A673 (cell line): Measurements from ENCODE around the gene RFT1. TPM values are rescaled to one million over a fixed set of nuclear protein-coding genes. Genes with fewer than 3 reads are reported as not detected.

Experiments
- BruUV-seq: library from RNA; stranded (reverse); fragments of 400-500 nt; replicated peaks from 2 replicates; lab custom pipeline; 2021; lab: Mats Ljungman, UMichigan
- CTCF ChIA-PET: fragments of 300-600 bp; sonication (Branson Sonifier 250); formaldehyde crosslinking; loops from one replicate; lab custom pipeline; 2022; ENCODE audit warnings: antibody characterized with exemption; lab: Charles Lee
- POLR2A ChIA-PET: fragments of 300-600 bp; sonication (Branson Sonifier 250); formaldehyde crosslinking; loops from one replicate; lab custom pipeline; 2022; ENCODE audit warnings: antibody characterized with exemption; ENCODE audit not compliant: low non-redundant PET; lab: Charles Lee
- DNase-seq: peaks from one replicate; pipeline ENCODE4 v3.0.0-alpha.2; 2015; ENCODE audit warnings: low spot score
- H3K27ac ChIP-seq: fragments of 200-600 bp; sonication (generic); 2 replicates; pipeline ENCODE4 v1.5.1; 2016; ENCODE audit warnings: mixed run types, low read depth, mild to moderate bottlenecking, mixed read lengths, antibody characterized with exemption, low read length; ENCODE audit not compliant: poor library complexity, severe bottlenecking
- H3K27me3 ChIP-seq: fragments of 200-600 bp; sonication (generic); replicated peaks from 2 replicates; pipeline ENCODE4 v1.6.1; 2017; ENCODE audit warnings: mixed run types, low read depth, mild to moderate bottlenecking, mixed read lengths, antibody characterized with exemption, low read length; ENCODE audit not compliant: insufficient read depth, poor library complexity
- H3K36me3 ChIP-seq: fragments of 200-600 bp; sonication (generic); 2 replicates; pipeline ENCODE4 v1.6.1; 2016; ENCODE audit warnings: mixed run types, mild to moderate bottlenecking, mixed read lengths, antibody characterized with exemption, low read length; ENCODE audit not compliant: insufficient read depth, poor library complexity, severe bottlenecking
- H3K4me1 ChIP-seq: fragments of 200-600 bp; sonication (generic); 2 replicates; pipeline ENCODE4 v1.6.1; 2017; ENCODE audit warnings: mixed run types, mild to moderate bottlenecking, mixed read lengths, antibody characterized with exemption, low read length; ENCODE audit not compliant: insufficient read depth, poor library complexity, severe bottlenecking
- H3K4me3 ChIP-seq: fragments of 200-600 bp; sonication (generic); 2 replicates; pipeline ENCODE4 v1.5.1; 2016; ENCODE audit warnings: low read depth, mixed run types, mild to moderate bottlenecking, mixed read lengths, low read length; ENCODE audit not compliant: poor library complexity, severe bottlenecking
- H3K9me3 ChIP-seq: fragments of 200-600 bp; sonication (generic); 2 replicates; pipeline ENCODE4 v1.6.1; 2016; ENCODE audit warnings: mixed run types, low read depth, mild to moderate bottlenecking, mixed read lengths, antibody characterized with exemption, low read length; ENCODE audit not compliant: poor library complexity, severe bottlenecking
- CTCF ChIP-seq: fragments of 300-800, 200-600 bp; sonication (generic); conservative IDR thresholded peaks from 2 replicates; pipeline ENCODE4 v1.5.1; 2017; ENCODE audit warnings: low read depth, mild to moderate bottlenecking, antibody characterized with exemption, low read length, moderate library complexity, mixed read lengths
- EZH2 ChIP-seq: fragments of 200-600 bp; sonication (generic); IDR thresholded peaks from 2 replicates; pipeline ENCODE4 v1.6.1; 2017; ENCODE audit warnings: borderline replicate concordance, low read depth, mild to moderate bottlenecking, mixed read lengths, antibody characterized with exemption, low read length; ENCODE audit not compliant: poor library complexity, severe bottlenecking
- intact Hi-C: fragments of 100-400 bp; cut with micrococcal nuclease; formaldehyde crosslinking; loops from one replicate; pipeline ENCODE4 v1.10.0; 2022; ENCODE audit not compliant: unreplicated experiment
- total RNA-seq: library from RNA; stranded (reverse); gene quantifications from 2 replicates; pipeline ENCODE4 v1.2.3, GENCODE V29; 2021

The RFT1 gene
- total RNA-seq, 1 experiment from 2014 or later, result 16.7 TPM

- H3K9me3 ChIP-seq, result no peaks in the 10 kb centered on the region
- intact Hi-C loops, result no loop called here
- no peak for TF ChIP-seq EZH2
- TF ChIP-seq CTCF, result no peak
- H3K27me3 ChIP-seq, result no peaks in the 10 kb centered on the region
- CTCF ChIA-PET, result no interaction called here
- DNase-seq, result no peak
- no peak overlapping the region for H3K27ac ChIP-seq
- no peaks in the 10 kb centered on the region for H3K36me3 ChIP-seq
- H3K4me3 ChIP-seq, result no peak overlapping the region
- no peaks in the 10 kb centered on the region for H3K4me1 ChIP-seq
- BruUV-seq, result no TSS peak
- POLR2A ChIA-PET, result no interaction called here
Observed at GRCh38 chr3:53175613-53176540, 45.6 kb upstream of the RFT1 start.

- TF ChIP-seq CTCF (no peak), EZH2 (no peak)
- Histone ChIP-seq H3K4me3 (no peak overlapping the region), H3K9me3 (no peaks in the 10 kb centered on the region), H3K4me1 (no peaks in the 10 kb centered on the region), H3K27me3 (no peaks in the 10 kb centered on the region), H3K27ac (no peak overlapping the region), H3K36me3 (no peaks in the 10 kb centered on the region)
- ChIA-PET POLR2A (no interaction called here), CTCF (no interaction called here)
- intact Hi-C loops, result no loop called here
- no peak for DNase-seq
- BruUV-seq, result no TSS peak
Observed at GRCh38 chr3:53174346-53175250, 44.4 kb upstream of the RFT1 start.

- intact Hi-C loops, result no loop called here
- no peaks in the 10 kb centered on the region for H3K9me3 ChIP-seq
- no peaks in the 10 kb centered on the region for H3K36me3 ChIP-seq
- no TSS peak for BruUV-seq
- ChIA-PET CTCF (no interaction called here), POLR2A (no interaction called here)
- no peak for DNase-seq
- no peak overlapping the region for H3K4me3 ChIP-seq
- no peaks in the 10 kb centered on the region for H3K27me3 ChIP-seq
- H3K27ac ChIP-seq, result no peak overlapping the region
- H3K4me1 ChIP-seq, result no peaks in the 10 kb centered on the region
- TF ChIP-seq CTCF, result no peak
Observed at GRCh38 chr3:53173107-53173506, 42.9 kb upstream of the RFT1 start.
